GM19328 (cell line): ENCODE results near the gene PROM2.

ENCODE experiments used
- ATAC-seq: cut with Tn5 transposase; IDR thresholded peaks from one replicate; pipeline ENCODE4 v1.9.1; 2021; ENCODE audit warnings: mild to moderate bottlenecking, moderate library complexity; ENCODE audit not compliant: unreplicated experiment

PROM2 gene

DNA sequence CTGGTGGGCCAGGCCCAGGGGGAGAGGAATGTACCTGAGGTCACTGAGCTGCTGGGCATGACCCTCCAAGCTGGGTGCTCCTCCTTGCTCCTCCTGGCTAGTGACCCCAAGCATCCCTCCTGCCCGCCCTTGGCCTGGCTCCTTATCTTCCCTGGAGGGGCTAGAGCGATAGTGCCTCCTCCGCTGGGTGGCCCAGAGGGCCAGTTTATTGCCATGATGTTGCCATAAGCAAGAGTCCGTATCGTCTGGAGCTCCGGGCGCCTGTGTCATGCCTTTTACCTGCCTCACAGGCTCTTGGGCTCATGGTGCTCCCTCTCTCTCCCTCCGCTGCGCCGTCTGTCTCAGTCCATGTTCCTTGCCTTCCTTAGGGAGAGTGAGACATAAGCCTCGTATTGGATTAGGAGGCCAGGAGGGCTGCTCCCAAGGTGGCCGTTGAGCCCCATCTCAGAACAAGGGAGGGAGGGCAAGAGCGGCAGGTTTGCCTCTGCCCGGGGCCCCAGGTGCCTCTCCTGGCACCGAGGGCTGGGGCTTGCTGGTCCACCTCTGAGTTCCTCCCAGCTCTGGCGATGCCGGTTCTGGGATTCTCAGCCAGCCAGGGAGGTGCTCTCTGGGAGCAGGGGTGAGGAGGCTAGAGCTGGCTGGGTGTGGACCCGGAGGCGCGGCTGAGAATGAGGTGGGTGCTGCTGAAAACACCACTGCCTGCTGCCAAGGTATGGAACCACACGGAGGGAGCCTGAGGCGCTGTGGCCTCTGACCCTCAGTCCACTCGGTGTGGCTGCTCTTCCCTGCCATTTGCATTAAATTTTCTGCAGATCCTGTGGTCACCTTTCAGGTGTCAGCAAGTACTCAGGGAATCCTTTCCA lies 45.5 kb downstream of the PROM2 start:
- ATAC-seq, result no peak

DNA sequence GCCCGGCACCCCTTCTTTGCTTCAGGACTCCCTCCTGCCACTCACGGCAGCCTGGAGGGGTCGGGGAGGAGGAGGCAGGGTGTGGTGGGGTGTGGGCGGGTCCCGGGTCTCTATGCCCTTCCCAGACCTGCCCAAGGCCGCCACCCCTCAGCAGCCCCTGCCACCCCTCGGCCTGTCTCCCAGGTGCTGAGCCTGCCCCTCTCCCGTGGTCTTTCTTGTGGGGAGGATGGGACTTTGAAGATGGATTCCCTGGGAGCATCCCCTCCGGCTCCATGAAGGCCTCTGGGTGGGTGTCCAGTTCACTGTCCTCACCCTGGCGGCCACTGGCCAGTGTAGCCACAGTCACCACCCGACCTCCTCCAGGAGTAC lies 46.1 kb downstream of the PROM2 start:
- no peak for ATAC-seq

DNA sequence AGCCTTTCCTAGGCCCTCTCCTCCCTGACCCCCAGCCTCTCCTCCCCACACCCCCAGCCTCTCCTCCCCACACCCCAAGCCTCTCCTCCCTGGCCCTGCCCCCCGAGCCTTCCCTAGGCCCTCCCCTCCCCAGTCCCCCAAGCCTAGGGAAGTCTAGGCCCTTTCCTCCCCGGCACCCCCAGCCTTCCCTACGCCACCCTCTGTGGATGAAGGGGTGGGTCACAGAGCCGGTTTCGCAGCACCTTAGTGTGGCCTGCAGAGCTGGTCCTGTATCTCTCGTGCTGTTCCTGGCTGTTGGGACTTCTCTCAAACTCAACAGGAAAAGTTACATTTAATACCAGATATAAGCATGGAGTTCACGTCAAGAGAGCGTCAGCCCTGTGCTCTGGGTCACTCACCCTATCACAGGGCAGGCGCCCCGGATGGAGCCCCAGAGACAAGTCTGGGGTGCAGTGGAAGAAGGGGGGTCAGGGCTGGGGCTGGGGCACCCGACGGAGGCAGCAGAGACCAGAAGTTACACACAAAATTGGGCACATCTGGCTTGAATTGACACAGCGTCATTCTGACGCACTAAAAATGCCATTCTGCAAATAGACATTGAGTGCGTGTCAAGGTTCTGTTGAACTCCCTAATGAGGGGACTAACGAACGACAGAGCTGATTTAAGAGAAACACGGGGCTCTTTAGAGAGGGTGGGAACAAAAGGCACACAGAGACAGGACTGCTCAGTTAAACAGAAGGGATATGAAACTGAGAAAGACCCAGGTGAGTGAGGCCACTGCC lies 46.9 kb downstream of the PROM2 start:
- no peak for ATAC-seq

DNA sequence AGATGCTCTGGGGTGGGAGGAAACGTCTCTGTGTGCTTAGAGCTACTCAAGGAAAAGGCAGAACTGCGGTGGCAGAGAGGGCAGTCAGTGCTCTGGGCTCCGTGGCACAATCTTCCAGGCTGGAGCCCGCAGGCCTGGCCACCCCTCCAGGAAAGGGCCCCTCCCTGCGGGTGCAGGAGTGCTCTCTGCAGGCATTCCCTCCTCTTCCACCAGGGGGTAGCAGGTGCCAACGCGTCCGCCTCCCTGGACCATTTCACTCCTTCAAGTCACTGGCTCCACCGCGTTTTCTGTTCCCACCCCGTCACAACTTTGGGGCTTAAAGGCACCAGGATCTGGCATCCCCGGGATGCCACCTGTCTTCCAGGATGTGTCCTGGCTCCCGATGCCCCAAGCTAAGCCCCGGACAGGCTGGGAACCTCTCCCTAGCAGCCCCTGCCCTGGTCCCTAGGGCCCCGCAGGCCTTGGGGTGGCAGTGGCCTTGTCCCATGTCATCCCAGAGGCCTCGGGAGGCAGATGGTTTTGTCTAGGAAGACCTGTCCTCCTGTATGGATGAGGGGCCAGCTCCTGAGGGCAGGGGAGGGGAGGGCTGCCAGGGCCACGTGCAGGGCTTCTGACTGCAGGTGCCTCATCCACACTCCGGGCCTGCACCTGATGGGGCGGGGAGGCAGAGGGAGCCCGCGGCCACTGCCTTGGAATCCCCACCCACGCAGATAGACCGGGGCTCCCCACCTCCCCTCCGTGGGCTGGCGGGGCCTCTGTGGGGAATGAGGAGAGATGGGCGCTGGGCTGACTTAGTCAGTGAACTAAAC lies 49.3 kb downstream of the PROM2 start:
- no peak for ATAC-seq

DNA sequence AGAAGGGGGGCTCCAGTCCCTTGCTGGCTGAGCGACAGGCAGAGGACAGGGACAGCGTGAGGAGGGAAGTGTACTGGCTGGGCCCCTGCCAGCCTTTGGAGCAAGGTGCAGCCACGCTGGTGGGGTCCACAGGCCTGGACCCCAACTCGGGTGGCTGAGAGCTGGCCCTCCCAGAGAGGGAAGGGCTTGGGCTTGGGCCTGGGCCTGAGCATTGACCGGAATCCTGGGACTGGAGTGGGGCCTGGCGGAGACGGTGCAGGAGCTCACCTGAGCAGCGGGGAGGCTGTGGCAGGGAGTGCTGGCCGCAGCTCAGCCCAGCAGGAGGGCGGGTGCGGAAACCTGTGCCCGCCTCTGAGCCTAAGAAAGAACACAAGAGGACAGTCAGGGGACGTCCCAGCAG lies 50.8 kb downstream of the PROM2 start:
- ATAC-seq, result no peak

DNA sequence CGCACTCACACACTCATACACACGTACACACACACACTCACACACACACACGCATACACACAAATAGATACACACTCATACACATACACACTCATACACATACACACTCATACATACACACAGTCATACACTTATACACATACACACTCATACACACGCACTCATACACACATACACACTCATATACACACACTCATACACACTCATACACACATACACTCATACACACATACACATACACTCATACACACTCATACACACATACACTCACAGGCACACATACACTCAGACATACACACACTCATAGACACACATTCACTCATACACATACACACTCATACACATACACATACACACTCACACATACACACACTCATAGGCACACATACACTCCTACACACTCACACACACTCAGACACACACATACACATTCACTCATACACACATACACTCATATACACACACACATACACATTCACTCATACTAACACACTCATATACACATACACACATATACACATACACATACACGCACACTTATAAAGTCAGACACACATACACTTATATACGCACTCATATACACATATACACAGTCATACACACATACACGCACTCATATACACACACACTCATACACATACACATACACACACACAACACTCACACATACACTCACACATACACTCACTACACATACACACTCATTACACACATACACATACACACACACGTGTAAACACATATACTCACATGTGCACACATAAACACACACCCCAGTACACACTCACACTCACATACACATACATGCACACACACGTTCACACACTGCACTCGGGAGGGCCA lies 51.6 kb downstream of the PROM2 start:
- no peak for ATAC-seq

GRCh38 chr2:95326433-95327140 lies 52.3 kb downstream of the PROM2 start:
- no peak for ATAC-seq

GRCh38 chr2:95327861-95328260 lies 53.6 kb downstream of the PROM2 start:
- no peak for ATAC-seq

DNA sequence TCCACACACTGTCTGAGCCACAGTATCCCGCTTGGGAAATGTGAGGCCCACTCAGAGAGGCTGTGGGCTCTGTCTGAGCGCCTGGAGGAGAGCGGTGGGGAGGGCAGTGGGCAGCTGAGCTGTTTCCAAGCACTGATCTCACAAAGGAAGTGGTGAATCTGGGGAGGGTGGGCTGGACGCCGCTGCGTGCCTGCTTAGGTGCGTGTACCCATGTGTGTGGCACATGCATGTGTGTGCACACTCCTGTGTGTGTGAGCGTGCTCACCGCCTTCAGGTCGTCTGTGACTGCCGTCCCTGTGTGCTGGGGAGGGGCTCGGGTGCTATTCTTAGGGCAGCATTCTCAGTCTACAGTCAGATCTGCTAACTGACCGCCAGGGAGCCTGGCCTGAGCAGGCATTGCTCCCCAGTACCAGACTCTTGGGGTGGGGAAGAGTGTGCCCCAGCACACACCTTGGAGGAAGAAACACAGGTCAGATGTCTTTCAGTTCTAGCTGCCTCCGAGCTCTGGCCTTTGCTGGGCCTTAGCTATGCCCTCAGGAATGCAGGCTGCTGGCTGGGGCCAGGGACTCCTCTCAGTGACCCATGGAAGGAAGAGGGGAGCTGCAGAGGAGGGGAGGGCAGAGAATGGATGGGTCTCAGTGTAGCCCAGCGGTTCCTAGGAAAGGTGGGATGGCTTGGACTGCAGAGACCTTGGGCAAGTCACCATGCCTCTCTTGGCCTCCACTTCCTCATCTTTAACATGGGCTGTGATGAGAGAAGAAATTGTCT lies 54.3 kb downstream of the PROM2 start:
- no peak for ATAC-seq

DNA sequence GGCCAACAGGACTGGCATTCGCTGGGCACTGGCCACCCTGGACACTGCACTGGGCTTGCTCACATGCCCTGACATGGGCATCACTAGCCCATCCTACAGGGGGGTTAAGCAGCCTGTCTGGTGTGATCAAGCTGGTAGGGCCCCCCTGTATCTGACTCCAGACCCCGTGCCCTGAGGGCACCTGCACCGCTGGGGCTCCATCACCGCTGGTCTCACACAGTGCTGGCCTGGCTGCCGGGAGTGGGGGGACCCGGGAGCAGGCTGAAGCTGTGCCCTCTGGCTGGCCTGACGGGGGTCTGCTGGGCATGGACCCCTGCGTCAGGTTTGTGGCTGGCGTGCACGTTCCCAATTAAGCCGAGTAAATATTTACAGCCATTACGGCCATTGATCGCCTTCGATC lies 55.2 kb downstream of the PROM2 start:
- no peak for ATAC-seq

GRCh38 chr2:95329891-95330793 lies 55.9 kb downstream of the PROM2 start:
- no peak for ATAC-seq

- ATAC-seq, result no peak
Measured at GRCh38 chr2:95330794-95331338, 56.6 kb downstream of the PROM2 start.

- ATAC-seq, result no peak
Measured at GRCh38 chr2:95331606-95332005, 57.4 kb downstream of the PROM2 start.

DNA sequence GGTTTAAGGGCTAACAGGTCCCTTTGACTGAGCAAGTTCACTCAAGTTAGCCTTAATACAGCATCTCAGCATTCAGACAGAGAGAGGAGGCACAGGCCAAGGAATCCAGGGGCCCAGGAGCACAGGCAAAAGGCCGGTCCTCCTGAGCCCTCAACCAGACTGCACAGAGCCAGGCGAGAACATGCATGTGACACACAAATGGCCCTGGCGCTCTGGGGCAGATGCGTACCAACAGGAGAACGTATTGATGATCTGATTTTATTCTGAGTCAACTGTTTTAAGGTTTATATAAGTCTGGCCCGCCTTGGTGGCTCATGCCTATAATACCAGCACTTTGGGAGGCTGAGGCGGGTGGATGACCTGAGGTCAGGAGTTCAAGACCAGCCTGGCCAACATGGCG lies 57.8 kb downstream of the PROM2 start:
- ATAC-seq, result no peak

DNA sequence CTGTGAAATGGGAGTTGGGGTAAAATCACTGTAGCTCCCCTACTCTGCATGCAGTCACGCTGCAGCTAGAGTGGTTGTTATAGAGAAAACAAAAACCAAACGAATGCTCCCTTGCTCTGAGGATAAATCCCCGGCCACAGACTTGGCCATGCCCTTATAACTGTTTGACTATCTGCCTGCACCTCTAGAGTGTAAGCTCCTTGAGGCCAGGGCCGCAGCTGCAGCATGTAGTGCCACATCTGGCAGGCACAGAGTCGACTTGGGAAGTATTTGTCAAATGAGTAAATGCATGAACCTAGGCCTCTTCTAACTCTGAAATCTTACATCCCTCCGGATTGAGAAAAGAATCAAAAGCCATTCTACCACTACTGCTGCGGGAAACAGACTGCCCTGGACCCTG lies 58.8 kb downstream of the PROM2 start:
- no peak for ATAC-seq

DNA sequence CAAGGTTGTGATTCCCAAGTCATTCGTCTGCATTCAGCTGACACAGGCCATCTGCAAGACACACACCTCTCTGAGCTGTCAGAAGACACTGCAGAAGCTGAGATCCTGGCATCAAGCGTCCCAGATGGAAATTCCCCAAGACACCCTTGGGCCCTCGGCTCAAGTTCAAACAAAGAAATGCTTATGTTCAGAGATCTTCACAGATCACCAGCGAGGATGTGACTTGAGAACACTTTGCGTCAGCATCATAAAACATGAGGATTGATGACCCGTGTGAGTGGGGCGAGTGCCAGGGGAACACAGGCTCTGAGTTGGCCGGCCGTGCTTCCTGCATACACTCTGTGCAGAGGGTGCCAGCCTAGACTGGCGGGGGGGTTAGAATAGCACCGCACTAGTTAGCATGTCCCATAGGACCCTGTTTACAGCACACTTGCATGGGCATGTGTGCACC lies 59.7 kb downstream of the PROM2 start:
- ATAC-seq, result no peak

DNA sequence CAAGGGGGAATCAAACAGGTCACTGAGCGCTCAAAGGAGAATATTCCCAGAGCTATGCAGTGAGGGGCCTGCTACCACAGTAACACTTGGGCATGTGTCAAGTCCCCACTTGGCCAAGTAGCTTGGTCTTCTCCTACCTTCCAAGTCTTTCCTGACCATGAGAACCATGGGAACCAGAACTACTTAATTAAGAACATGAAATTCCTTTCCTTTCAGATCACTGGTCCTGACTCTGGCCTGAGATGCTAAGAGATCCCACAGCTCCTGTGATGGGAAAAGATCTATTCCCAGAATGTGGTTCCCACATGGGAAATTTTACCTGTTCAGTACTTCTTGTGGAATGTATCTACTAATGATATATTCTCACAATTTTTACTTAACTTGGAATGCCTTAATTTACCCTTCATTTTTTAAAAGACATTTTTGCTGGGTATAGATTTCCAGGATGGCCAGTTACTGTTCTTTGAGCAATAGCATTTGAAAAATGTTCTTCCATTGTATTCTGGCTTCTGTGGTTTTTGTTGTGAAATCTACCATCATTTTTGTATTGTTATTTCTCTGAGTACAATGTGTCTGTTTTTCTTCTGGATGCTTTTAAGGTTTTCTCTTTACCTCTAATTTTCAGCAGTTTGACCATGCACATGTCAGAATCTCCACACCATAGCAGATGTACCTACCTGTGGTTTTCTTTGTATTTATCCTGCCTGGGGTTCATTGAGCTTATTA lies 60.8 kb downstream of the PROM2 start:
- ATAC-seq, result no peak
